ENCODE data around the gene KLHL24.
"Not testable (repeated sequence)": the region's sequence is repeated elsewhere in the genome, so short reads cannot be mapped to it uniquely, and the experiment has no call there.

KLHL24 gene

GRCh38 chr3:183594636-183595035, 40.8 kb upstream of the KLHL24 start:
- DNase-seq (ENCODE audit: low spot score): no peak
- no peak for TF ChIP-seq CTCF (IDR thresholded peaks at IDR 0.05; ENCODE audit: borderline replicate concordance, control extremely low read depth, extremely low read depth, insufficient read depth, missing control alignments)
- in situ Hi-C loops (cut with MboI; ENCODE audit: low sequenced_read_pairs, unreplicated experiment): no loop called here

- TF ChIP-seq CTCF (IDR thresholded peaks at IDR 0.05; ENCODE audit: borderline replicate concordance, control extremely low read depth, extremely low read depth, insufficient read depth, missing control alignments): no peak
- in situ Hi-C loops (cut with MboI; ENCODE audit: low sequenced_read_pairs, unreplicated experiment): no loop called here
- no peak for DNase-seq (ENCODE audit: low spot score)
Observed at GRCh38 chr3:183597959-183598358, 37.5 kb upstream of the KLHL24 start.

- DNase-seq (ENCODE audit: low spot score); in situ Hi-C loops (cut with MboI; ENCODE audit: low sequenced_read_pairs, unreplicated experiment): not testable (repeated sequence)
Observed at GRCh38 chr3:183611326-183611725, 24.1 kb upstream of the KLHL24 start.

GRCh38 chr3:183613366-183614285, 21.8 kb upstream of the KLHL24 start:
- in situ Hi-C loops (cut with MboI; ENCODE audit: low sequenced_read_pairs, unreplicated experiment): no loop called here
- no peak for DNase-seq (ENCODE audit: low spot score)
- no peak for TF ChIP-seq CTCF (IDR thresholded peaks at IDR 0.05; ENCODE audit: borderline replicate concordance, control extremely low read depth, extremely low read depth, insufficient read depth, missing control alignments)

GRCh38 chr3:183618542-183618941, 16.9 kb upstream of the KLHL24 start:
- no peak for TF ChIP-seq CTCF (IDR thresholded peaks at IDR 0.05; ENCODE audit: borderline replicate concordance, control extremely low read depth, extremely low read depth, insufficient read depth, missing control alignments)
- in situ Hi-C loops (cut with MboI; ENCODE audit: low sequenced_read_pairs, unreplicated experiment): no loop called here
- no peak for DNase-seq (ENCODE audit: low spot score)

GRCh38 chr3:183619010-183619409, 16.4 kb upstream of the KLHL24 start:
- no peak for TF ChIP-seq CTCF (IDR thresholded peaks at IDR 0.05; ENCODE audit: borderline replicate concordance, control extremely low read depth, extremely low read depth, insufficient read depth, missing control alignments)
- no peak for DNase-seq (ENCODE audit: low spot score)
- in situ Hi-C loops (cut with MboI; ENCODE audit: low sequenced_read_pairs, unreplicated experiment): no loop called here

DNA sequence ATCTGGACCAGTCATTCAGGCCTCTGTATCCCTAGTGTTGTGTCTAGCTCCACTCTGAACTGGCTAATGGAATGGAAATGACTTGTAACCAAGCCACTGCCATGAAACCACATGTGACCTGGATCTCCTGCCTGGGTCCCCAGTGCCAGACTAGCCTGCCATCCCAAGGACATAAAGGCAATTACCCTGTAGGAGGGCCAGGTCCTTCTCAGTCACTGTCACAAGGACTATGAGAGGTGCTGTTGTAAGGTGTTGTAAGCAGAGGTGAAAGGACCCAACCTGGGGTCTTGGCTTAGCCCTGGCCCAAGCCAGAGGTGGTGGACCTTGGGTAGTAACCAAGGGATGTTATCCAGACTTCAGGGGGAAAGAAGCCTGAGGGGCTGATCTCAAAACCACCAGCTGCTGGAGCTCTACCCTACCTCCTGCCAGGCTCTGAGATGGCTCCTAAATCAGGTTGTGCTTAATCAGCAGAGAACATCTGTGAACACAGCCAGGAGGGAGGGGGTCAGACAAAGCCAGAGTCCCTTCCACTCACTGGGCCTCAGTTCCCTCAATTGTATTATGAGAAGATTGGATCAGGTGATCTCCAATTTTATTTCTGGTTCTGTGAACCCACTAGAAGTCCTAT, 15.7 kb upstream of the KLHL24 start:
- no peak for DNase-seq (ENCODE audit: low spot score)
- in situ Hi-C loops (cut with MboI; ENCODE audit: low sequenced_read_pairs, unreplicated experiment): no loop called here
- TF ChIP-seq CTCF (IDR thresholded peaks at IDR 0.05; ENCODE audit: borderline replicate concordance, control extremely low read depth, extremely low read depth, insufficient read depth, missing control alignments): no peak

Data from GM13976 (cell line).